Measurements from ENCODE around the gene TFPT. TPM values are rescaled to one million over a fixed set of nuclear protein-coding genes. Genes with fewer than 3 reads are reported as not detected.

The TFPT gene
- total and polyA plus RNA-seq, 2 of the 13 experiments (the other 11 are each of a cell fraction or from before 2014, with no cell fraction given) = 8.4 to 10.7 TPM

Other genes starting within 250 kb of the TFPT start
- gene MYADM, start 247.8 kb downstream of the TFPT start, total RNA-seq (2016; rRNA removed; fragmentation: Illumina TruSeq; extraction: Trizol) = 12.4 and 19.9 TPM in 2 replicates
- 38.1 and 51.6 TPM in 2 replicates for gene MYADM, start 247.8 kb downstream of the TFPT start, polyA plus RNA-seq (2011; rRNA removed)
- gene PRKCG, start 233.5 kb downstream of the TFPT start, total RNA-seq (2016; rRNA removed; fragmentation: Illumina TruSeq; extraction: Trizol) = 0.02 TPM in 1 of 2 replicates, not detected in the other
- gene PRKCG, start 233.5 kb downstream of the TFPT start, polyA plus RNA-seq (2011; rRNA removed) = 0.03 and 0.04 TPM in 2 replicates
- gene CACNG7, start 206.4 kb downstream of the TFPT start, total RNA-seq (2016; rRNA removed; fragmentation: Illumina TruSeq; extraction: Trizol) = not detected in 2 replicates
- gene CACNG7, start 206.4 kb downstream of the TFPT start, polyA plus RNA-seq (2011; rRNA removed) = not detected in 2 replicates
- not detected in 2 replicates for gene CACNG8, start 152.7 kb downstream of the TFPT start, total RNA-seq (2016; rRNA removed; fragmentation: Illumina TruSeq; extraction: Trizol)
- not detected in 2 replicates for gene CACNG8, start 152.7 kb downstream of the TFPT start, polyA plus RNA-seq (2011; rRNA removed)
- not detected in 2 replicates for gene CACNG6, start 124.0 kb downstream of the TFPT start, total RNA-seq (2016; rRNA removed; fragmentation: Illumina TruSeq; extraction: Trizol)
- gene CACNG6, start 124.0 kb downstream of the TFPT start, polyA plus RNA-seq (2011; rRNA removed) = not detected in 2 replicates
- not detected in 2 replicates for gene VSTM1, start 51.8 kb downstream of the TFPT start, total RNA-seq (2016; rRNA removed; fragmentation: Illumina TruSeq; extraction: Trizol)
- not detected in 2 replicates for gene VSTM1, start 51.8 kb downstream of the TFPT start, polyA plus RNA-seq (2011; rRNA removed)
- not detected in 2 replicates for gene TARM1, start 34.3 kb downstream of the TFPT start, total RNA-seq (2016; rRNA removed; fragmentation: Illumina TruSeq; extraction: Trizol)
- not detected in 2 replicates for gene TARM1, start 34.3 kb downstream of the TFPT start, polyA plus RNA-seq (2011; rRNA removed)
- gene OSCAR, start 14.9 kb downstream of the TFPT start, total RNA-seq (2016; rRNA removed; fragmentation: Illumina TruSeq; extraction: Trizol) = not detected in 2 replicates
- 1.9 and 2.8 TPM in 2 replicates for gene OSCAR, start 14.9 kb downstream of the TFPT start, polyA plus RNA-seq (2011; rRNA removed)
- gene NDUFA3, start 12.8 kb downstream of the TFPT start, total RNA-seq (2016; rRNA removed; fragmentation: Illumina TruSeq; extraction: Trizol) = 70.9 and 75.4 TPM in 2 replicates
- gene NDUFA3, start 12.8 kb downstream of the TFPT start, polyA plus RNA-seq (2011; rRNA removed) = 31.6 and 33.7 TPM in 2 replicates
- 63.8 and 68.9 TPM in 2 replicates for gene PRPF31, start 97 bp upstream of the TFPT start, total RNA-seq (2016; rRNA removed; fragmentation: Illumina TruSeq; extraction: Trizol)
- 23.8 and 29.5 TPM in 2 replicates for gene PRPF31, start 97 bp upstream of the TFPT start, polyA plus RNA-seq (2011; rRNA removed)
- gene CNOT3, start 22.1 kb upstream of the TFPT start, total RNA-seq (2016; rRNA removed; fragmentation: Illumina TruSeq; extraction: Trizol) = 5.8 and 7.6 TPM in 2 replicates
- gene CNOT3, start 22.1 kb upstream of the TFPT start, polyA plus RNA-seq (2011; rRNA removed) = 4.3 and 4.9 TPM in 2 replicates
- 3.8 and 4.0 TPM in 2 replicates for gene LENG1, start 44.1 kb upstream of the TFPT start, total RNA-seq (2016; rRNA removed; fragmentation: Illumina TruSeq; extraction: Trizol)
- 1.8 and 2.0 TPM in 2 replicates for gene LENG1, start 44.1 kb upstream of the TFPT start, polyA plus RNA-seq (2011; rRNA removed)
- gene TMC4, start 57.5 kb upstream of the TFPT start, total RNA-seq (2016; rRNA removed; fragmentation: Illumina TruSeq; extraction: Trizol) = 0.24 TPM in 1 of 2 replicates, not detected in the other
- gene TMC4, start 57.5 kb upstream of the TFPT start, polyA plus RNA-seq (2011; rRNA removed) = 0.13 and 0.35 TPM in 2 replicates
- 9.0 and 22.2 TPM in 2 replicates for gene MBOAT7, start 73.9 kb upstream of the TFPT start, total RNA-seq (2016; rRNA removed; fragmentation: Illumina TruSeq; extraction: Trizol)
- 25.5 and 42.2 TPM in 2 replicates for gene MBOAT7, start 73.9 kb upstream of the TFPT start, polyA plus RNA-seq (2011; rRNA removed)
- gene TSEN34, start 75.7 kb upstream of the TFPT start, total RNA-seq (2016; rRNA removed; fragmentation: Illumina TruSeq; extraction: Trizol) = 64.8 and 65.4 TPM in 2 replicates
- gene TSEN34, start 75.7 kb upstream of the TFPT start, polyA plus RNA-seq (2011; rRNA removed) = 55.1 and 62.6 TPM in 2 replicates
- gene RPS9, start 85.2 kb upstream of the TFPT start, total RNA-seq (2016; rRNA removed; fragmentation: Illumina TruSeq; extraction: Trizol) = 1,411 and 1,450 TPM in 2 replicates
- 2,903 and 3,161 TPM in 2 replicates for gene RPS9, start 85.2 kb upstream of the TFPT start, polyA plus RNA-seq (2011; rRNA removed)
- gene LILRB3, start 107.3 kb upstream of the TFPT start, total RNA-seq (2016; rRNA removed; fragmentation: Illumina TruSeq; extraction: Trizol) = not detected in 2 replicates
- 0.10 and 0.22 TPM in 2 replicates for gene LILRB3, start 107.3 kb upstream of the TFPT start, polyA plus RNA-seq (2011; rRNA removed)
- not detected in 2 replicates for gene LILRA6, start 127.1 kb upstream of the TFPT start, total RNA-seq (2016; rRNA removed; fragmentation: Illumina TruSeq; extraction: Trizol)
- gene LILRA6, start 127.1 kb upstream of the TFPT start, polyA plus RNA-seq (2011; rRNA removed) = not detected in 2 replicates
- not detected in 2 replicates for gene LILRB5, start 141.6 kb upstream of the TFPT start, total RNA-seq (2016; rRNA removed; fragmentation: Illumina TruSeq; extraction: Trizol)
- not detected in 2 replicates for gene LILRB5, start 141.6 kb upstream of the TFPT start, polyA plus RNA-seq (2011; rRNA removed)
- not detected in 2 replicates for gene LILRB2, start 165.5 kb upstream of the TFPT start, total RNA-seq (2016; rRNA removed; fragmentation: Illumina TruSeq; extraction: Trizol)
- gene LILRB2, start 165.5 kb upstream of the TFPT start, polyA plus RNA-seq (2011; rRNA removed) = not detected in 2 replicates
- not detected in 2 replicates for gene LILRA5, start 197.5 kb upstream of the TFPT start, total RNA-seq (2016; rRNA removed; fragmentation: Illumina TruSeq; extraction: Trizol)
- gene LILRA5, start 197.5 kb upstream of the TFPT start, polyA plus RNA-seq (2011; rRNA removed) = not detected in 2 replicates
- gene LILRA4, start 223.5 kb upstream of the TFPT start, total RNA-seq (2016; rRNA removed; fragmentation: Illumina TruSeq; extraction: Trizol) = not detected in 2 replicates
- 0.07 and 0.72 TPM in 2 replicates for gene LILRA4, start 223.5 kb upstream of the TFPT start, polyA plus RNA-seq (2011; rRNA removed)
- 0.70 and 1.2 TPM in 2 replicates for gene LAIR1, start 249.3 kb upstream of the TFPT start, total RNA-seq (2016; rRNA removed; fragmentation: Illumina TruSeq; extraction: Trizol)
- 0.75 and 1.1 TPM in 2 replicates for gene LAIR1, start 249.3 kb upstream of the TFPT start, polyA plus RNA-seq (2011; rRNA removed)